Liver (tissue), 3 donors: ENCODE data around the gene KRT6C.

Experiments
- EGR1 ChIP-seq, 2 donors: IDR thresholded peaks; 2 replicates each; pipeline ENCODE4 v1.6.1; 2016 to 2018; ENCODE audit warnings: antibody characterized with exemption in 2 of 2, low read depth in 2 of 2
- FOXA1 ChIP-seq: IDR thresholded peaks from 2 replicates; pipeline ENCODE4 v1.6.1; 2016; ENCODE audit warnings: antibody characterized with exemption
- GABPA ChIP-seq, 2 donors: IDR thresholded peaks in 1 of 2; conservative IDR thresholded peaks in 1 of 2; 2 replicates each; pipeline ENCODE4 v1.6.1; 2016; ENCODE audit warnings: antibody characterized with exemption in 2 of 2, mild to moderate bottlenecking in 1 of 2, moderate library complexity in 1 of 2
- HNF4A ChIP-seq, 2 donors: conservative IDR thresholded peaks; 2 replicates each; pipeline ENCODE4 v1.6.1; 2016; ENCODE audit warnings: antibody characterized with exemption in 2 of 2, mild to moderate bottlenecking in 2 of 2
- JUND ChIP-seq, 2 donors: IDR thresholded peaks; 2 replicates each; pipeline ENCODE4 v1.6.1; 2016; ENCODE audit warnings: antibody characterized with exemption in 2 of 2
- RXRA ChIP-seq, 2 donors: IDR thresholded peaks; 2 replicates each; pipeline ENCODE4 v1.6.1; 2017 to 2018; ENCODE audit warnings: antibody characterized with exemption in 2 of 2, mild to moderate bottlenecking in 1 of 2
- SP1 ChIP-seq: IDR thresholded peaks from 2 replicates; pipeline ENCODE4 v1.6.1; 2018; ENCODE audit warnings: antibody characterized with exemption, mild to moderate bottlenecking
- TAF1 ChIP-seq: conservative IDR thresholded peaks from 2 replicates; pipeline ENCODE4 v1.6.1; 2016; ENCODE audit warnings: antibody characterized with exemption, mild to moderate bottlenecking
- YY1 ChIP-seq: IDR thresholded peaks from 2 replicates; pipeline ENCODE4 v1.6.1; 2016; ENCODE audit warnings: antibody characterized with exemption, mild to moderate bottlenecking
- TF ChIP-seq, protein P1 (sequence below): fragments of 150-350 bp; IDR thresholded peaks from 2 replicates; pipeline ENCODE4 v1.5.1; 2017; ENCODE audit warnings: improper control_type of control experiment, low read depth, low read length; ENCODE audit not compliant: missing input control
- TF ChIP-seq, protein P2 (sequence below): IDR thresholded peaks from 2 replicates; pipeline ENCODE4 v1.6.1; 2016; ENCODE audit warnings: antibody characterized with exemption
- TF ChIP-seq, protein P3 (sequence below): IDR thresholded peaks from 2 replicates; pipeline ENCODE4 v1.6.1; 2016; ENCODE audit warnings: antibody characterized with exemption, mild to moderate bottlenecking
- TF ChIP-seq, protein P4 (sequence below): IDR thresholded peaks from 2 replicates; pipeline ENCODE4 v1.6.1; 2016; ENCODE audit warnings: antibody characterized with exemption
- TF ChIP-seq, protein P5 (sequence below): IDR thresholded peaks from 2 replicates; pipeline ENCODE4 v1.6.1; 2016; ENCODE audit warnings: antibody characterized with exemption
- donor health status: healthy.
- donor health status: healthy.

DNA sequence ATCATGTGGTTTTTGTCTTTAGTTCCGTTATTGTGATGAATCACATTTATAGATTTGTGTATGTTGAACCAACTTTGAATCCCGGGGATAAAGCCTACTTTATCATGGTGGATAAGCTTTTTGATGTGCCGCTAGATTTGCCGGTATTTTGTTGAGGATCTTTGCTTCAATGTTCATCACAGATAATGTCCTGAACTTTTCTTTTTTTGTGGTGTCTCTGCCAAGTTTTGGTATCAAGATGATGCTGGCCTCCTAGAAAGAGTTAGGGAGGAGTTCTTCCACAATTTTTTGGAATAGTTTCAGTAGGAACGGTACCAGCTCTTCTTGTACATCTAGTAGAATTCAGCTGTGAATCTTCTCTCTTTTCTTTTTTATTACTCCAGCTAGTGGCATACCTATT lies 14.7 kb downstream of the KRT6C start:
- TF ChIP-seq HNF4A (conservative IDR thresholded peaks at IDR 0.05) (no peak), YY1 (no peak), SP1 (no peak), FOXA1 (no peak), EGR1 (IDR thresholded peaks at IDR 0.05; ENCODE audit: low read depth in 2 of 2) (no peak), GABPA (IDR thresholded peaks at IDR 0.05 in 1 of 2, conservative IDR thresholded peaks at IDR 0.05 in 1 of 2) (no peak), TAF1 (no peak), RXRA (IDR thresholded peaks at IDR 0.05) (no peak), JUND (IDR thresholded peaks at IDR 0.05) (no peak)
- TF ChIP-seq, protein P1, sequence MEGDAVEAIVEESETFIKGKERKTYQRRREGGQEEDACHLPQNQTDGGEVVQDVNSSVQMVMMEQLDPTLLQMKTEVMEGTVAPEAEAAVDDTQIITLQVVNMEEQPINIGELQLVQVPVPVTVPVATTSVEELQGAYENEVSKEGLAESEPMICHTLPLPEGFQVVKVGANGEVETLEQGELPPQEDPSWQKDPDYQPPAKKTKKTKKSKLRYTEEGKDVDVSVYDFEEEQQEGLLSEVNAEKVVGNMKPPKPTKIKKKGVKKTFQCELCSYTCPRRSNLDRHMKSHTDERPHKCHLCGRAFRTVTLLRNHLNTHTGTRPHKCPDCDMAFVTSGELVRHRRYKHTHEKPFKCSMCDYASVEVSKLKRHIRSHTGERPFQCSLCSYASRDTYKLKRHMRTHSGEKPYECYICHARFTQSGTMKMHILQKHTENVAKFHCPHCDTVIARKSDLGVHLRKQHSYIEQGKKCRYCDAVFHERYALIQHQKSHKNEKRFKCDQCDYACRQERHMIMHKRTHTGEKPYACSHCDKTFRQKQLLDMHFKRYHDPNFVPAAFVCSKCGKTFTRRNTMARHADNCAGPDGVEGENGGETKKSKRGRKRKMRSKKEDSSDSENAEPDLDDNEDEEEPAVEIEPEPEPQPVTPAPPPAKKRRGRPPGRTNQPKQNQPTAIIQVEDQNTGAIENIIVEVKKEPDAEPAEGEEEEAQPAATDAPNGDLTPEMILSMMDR = no peak
- TF ChIP-seq, protein P2, sequence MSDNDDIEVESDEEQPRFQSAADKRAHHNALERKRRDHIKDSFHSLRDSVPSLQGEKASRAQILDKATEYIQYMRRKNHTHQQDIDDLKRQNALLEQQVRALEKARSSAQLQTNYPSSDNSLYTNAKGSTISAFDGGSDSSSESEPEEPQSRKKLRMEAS = no peak
- TF ChIP-seq, protein P3, sequence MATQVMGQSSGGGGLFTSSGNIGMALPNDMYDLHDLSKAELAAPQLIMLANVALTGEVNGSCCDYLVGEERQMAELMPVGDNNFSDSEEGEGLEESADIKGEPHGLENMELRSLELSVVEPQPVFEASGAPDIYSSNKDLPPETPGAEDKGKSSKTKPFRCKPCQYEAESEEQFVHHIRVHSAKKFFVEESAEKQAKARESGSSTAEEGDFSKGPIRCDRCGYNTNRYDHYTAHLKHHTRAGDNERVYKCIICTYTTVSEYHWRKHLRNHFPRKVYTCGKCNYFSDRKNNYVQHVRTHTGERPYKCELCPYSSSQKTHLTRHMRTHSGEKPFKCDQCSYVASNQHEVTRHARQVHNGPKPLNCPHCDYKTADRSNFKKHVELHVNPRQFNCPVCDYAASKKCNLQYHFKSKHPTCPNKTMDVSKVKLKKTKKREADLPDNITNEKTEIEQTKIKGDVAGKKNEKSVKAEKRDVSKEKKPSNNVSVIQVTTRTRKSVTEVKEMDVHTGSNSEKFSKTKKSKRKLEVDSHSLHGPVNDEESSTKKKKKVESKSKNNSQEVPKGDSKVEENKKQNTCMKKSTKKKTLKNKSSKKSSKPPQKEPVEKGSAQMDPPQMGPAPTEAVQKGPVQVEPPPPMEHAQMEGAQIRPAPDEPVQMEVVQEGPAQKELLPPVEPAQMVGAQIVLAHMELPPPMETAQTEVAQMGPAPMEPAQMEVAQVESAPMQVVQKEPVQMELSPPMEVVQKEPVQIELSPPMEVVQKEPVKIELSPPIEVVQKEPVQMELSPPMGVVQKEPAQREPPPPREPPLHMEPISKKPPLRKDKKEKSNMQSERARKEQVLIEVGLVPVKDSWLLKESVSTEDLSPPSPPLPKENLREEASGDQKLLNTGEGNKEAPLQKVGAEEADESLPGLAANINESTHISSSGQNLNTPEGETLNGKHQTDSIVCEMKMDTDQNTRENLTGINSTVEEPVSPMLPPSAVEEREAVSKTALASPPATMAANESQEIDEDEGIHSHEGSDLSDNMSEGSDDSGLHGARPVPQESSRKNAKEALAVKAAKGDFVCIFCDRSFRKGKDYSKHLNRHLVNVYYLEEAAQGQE = no peak
- TF ChIP-seq, protein P4, sequence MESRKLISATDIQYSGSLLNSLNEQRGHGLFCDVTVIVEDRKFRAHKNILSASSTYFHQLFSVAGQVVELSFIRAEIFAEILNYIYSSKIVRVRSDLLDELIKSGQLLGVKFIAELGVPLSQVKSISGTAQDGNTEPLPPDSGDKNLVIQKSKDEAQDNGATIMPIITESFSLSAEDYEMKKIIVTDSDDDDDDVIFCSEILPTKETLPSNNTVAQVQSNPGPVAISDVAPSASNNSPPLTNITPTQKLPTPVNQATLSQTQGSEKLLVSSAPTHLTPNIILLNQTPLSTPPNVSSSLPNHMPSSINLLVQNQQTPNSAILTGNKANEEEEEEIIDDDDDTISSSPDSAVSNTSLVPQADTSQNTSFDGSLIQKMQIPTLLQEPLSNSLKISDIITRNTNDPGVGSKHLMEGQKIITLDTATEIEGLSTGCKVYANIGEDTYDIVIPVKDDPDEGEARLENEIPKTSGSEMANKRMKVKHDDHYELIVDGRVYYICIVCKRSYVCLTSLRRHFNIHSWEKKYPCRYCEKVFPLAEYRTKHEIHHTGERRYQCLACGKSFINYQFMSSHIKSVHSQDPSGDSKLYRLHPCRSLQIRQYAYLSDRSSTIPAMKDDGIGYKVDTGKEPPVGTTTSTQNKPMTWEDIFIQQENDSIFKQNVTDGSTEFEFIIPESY = no peak
- TF ChIP-seq, protein P5, sequence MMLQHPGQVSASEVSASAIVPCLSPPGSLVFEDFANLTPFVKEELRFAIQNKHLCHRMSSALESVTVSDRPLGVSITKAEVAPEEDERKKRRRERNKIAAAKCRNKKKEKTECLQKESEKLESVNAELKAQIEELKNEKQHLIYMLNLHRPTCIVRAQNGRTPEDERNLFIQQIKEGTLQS = no peak
